ENCODE data around the gene ZNF524.

GRCh38 chr19:55642153-55643002 lies 42.3 kb downstream of the ZNF524 start:
- no peak for TF ChIP-seq CTCF (IDR thresholded peaks at IDR 0.05; ENCODE audit: poor library complexity)
- TF ChIP-seq EZH2 (IDR thresholded peaks at IDR 0.05; ENCODE audit: borderline replicate concordance), result no peak
- TF ChIP-seq EZH2phosphoT487 (IDR thresholded peaks at IDR 0.05; ENCODE audit: low read depth, severe bottlenecking, unreplicated experiment), result no peak
